Stimulated activated CD4-positive, alpha-beta T cell treated with anti-CD3 and anti-CD28 coated beads, Interleukin-1b, Interleukin-23, amount 100 ng/mL, for 4 hours (primary cell): Measurements from ENCODE around the gene KRTAP4-8.
"Not testable (repeated sequence)": the region's sequence is repeated elsewhere in the genome, so short reads cannot be mapped to it uniquely, and the experiment has no call there.

Experiments used
- DNase-seq, 2 donors: peaks; one replicate each; pipeline ENCODE4 v3.0.0-alpha.2; 2020; ENCODE audit warnings: low read depth in 2 of 2

Gene KRTAP4-8

DNA sequence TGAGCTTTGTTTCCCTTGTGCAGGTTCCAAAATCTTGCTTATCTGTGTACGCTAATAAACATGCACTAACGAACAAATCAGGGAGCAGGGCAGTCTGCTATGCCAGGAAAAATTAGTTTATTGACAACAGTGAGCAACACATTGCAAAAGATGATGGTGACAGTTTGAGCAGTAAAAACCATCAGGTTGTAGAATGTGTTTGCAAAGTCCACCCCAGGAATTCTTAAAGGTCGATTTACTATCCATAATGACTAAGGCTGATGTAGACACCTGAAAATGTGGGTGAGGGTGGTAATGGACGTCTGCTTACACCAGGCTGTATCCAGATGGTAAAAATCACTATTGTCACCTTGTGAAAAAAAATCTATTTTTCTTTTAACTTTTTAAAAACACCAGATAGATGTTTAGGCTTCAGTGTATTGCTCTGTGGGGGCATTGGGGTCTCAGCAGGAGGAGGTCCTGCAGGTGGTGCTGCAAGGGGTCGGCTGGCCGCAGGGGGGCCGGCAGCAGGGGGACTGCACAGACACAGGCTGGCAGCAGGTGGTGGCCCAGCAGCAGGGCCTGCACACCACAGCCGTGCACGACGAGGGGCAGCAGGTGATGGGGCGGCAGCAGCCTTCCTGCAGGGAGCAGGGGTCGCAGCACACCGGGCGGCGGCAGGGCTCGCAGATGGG is 32.8 kb downstream of the KRTAP4-8 start:
- not testable (repeated sequence) for DNase-seq

DNA sequence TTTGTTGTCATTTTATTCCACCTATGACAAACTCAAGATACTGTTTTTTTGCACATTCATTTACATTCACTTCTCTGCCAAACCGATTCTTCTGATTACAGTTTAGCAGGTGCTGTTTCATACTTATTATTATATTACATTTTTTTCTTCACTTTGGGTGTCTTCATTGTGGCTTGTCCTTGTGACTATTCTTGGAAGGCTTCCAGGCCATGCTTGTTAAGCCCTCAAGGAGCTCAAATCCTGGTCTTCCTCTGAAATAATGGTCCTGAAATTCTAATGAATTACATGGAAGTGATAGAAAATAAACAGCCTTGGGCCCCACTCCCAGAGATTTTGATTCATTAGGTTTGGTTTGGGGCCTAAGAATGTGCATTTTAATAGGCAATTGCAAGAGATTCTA is 33.6 kb downstream of the KRTAP4-8 start:
- DNase-seq = no peak

DNA sequence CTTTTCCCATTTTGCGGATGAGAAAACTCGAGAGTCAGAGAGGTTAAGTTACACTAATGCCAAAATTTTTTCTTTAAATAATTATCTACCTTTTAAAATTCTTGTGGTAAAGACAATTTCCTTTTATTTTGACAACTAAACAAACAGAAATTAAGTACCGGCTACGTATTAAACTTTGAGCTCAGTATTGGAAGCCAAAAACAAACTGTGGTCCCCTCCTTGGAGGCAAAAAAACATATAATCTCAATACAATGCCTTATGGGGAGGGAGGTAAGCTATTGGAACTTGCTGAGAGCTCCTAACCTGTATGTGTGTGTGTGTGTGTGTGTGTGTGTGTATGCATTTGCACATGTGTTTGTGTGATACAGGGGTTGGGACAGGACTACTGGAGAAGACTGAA is 34.5 kb downstream of the KRTAP4-8 start:
- DNase-seq = no peak

DNA sequence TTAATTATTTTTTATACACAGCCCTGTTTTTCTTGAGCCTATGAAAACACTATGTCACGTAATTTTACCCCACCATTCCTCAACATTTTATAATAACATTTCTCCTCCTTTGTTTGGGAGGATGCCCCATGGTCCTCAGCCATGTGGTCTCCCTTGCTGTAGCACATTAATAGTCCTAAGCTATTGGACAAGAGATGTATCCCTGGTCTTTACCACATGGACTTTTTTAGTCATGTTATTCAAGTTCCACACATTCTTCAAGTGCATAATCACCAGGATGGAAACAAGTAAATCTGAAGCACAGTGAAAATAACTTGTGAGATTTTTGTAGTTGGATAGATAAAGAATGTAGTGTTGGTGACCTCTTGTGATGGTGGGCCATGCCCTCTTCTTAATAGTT is 36.0 kb downstream of the KRTAP4-8 start:
- DNase-seq = no peak

DNA sequence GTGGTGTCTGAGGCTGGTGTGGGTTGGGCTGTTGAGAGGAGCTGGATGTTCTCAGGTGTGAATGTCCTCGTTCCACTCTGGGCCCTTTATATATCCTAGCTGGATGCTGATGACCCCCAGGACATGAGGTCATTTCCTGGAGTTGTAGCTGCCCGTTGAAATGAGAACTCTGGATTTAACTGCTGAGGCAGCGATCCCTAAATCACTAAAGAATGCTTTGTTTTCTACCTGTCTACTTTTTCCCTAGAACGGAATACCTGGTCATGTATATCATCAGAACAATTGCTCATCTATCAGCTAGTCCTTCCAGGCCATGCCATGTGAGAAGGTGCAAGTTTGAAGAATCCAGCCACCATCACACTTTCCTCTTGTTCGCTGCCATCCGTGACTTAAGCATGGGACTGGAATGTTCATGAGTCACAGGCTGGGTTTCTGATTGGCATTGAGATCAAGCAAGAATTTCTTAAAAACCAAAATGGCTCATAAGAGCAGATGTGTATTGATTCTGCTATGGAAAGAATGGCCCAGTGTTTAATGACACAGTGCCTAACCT is 37.8 kb downstream of the KRTAP4-8 start, which contains the start of gene KRTAP2-3:
TSS of gene KRTAP2-3 (minus strand) at position 63 of the 553 bp plus-strand sequence. CDS start 64 bp downstream, outside the sequence.
- no peak for DNase-seq

DNA sequence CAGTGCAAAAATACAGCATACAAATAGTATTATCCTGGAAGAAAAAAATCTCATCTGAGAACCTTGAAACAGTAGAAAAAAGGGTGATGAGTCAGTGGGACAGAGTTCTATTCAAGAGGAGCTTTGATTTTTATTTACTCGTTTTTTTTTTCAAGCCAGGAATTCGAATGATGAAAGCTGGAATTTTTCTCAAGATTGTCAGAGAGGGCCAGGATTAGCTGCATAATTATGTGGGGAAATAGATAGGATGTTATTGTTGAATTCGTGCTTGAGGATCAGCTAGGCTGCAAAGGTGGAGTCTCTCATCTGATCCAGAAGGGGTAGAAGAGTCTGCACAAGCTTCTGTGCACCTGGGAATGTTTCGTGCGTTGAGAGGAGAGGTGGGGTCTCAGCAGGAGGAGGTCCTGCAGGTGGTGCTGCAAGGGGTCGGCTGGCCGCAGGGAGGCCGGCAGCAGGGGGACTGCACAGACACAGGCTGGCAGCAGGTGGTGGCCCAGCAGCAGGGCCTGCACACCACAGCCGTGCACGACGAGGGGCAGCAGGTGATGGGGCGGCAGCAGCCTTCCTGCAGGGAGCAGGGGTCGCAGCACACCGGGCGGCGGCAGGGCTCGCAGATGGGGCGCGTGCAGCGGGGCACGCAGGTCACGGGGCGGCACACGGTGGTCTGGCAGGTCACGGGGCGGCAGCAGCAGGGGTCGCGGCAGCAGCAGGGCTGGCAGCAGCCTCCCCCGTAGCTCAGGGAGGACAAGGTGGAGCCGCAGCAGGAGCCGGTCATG is 38.5 kb downstream of the KRTAP4-8 start:
- not testable (repeated sequence) for DNase-seq

DNA sequence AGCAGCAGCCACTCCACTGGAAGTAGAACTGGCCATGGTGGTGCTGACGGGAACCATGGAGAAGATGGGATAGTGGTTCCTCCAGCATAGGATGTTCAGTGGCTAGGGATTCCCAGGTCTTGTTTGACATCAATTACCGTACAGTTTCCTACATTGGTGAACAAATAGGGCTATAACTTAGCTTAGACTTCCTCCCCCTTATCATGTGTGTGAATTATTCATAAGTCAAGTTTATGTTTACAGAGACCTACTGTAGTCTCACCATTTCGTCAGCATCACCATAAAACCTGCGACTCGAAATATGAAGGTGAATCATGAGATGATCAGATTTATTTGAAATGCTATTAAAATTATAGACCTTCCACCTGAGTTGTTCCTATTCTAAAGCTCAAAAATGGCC is 39.2 kb downstream of the KRTAP4-8 start:
- no peak for DNase-seq

DNA sequence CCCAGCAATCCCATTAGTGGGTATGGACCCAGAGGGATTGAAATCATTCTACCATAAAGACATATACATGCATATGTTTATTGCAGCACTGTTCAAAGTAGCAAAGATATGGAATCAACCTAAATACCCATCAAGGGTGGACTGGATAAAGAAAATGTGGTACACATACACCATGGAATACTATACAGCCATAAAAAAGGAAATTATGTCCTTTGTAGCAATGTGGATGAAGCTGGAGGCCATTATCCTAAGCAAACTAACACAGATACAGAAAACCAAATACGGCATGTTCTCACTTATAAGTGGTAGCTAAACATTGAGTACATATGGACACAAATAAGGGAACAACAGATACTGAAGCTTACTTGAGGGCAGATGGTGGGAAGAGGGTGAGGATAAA is 40.4 kb downstream of the KRTAP4-8 start:
- no peak for DNase-seq

DNA sequence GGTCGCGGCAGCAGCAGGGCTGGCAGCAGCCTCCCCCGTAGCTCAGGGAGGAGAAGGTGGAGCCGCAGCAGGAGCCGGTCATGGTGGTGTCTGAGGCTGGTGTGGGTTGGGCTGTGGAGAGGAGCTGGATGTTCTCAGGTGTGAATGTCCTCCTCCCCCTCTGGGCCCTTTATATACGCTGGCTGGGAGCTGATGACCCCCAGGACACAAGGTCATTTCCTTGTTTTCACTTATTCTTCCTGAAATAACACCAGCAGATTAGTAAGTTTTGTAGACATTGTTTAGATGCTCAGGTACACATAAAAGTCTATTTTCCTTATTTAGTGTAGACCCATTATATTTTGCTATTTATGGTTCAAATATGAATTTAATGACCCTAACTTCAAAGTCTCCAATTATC is 42.8 kb downstream of the KRTAP4-8 start, which contains the start of gene KRTAP2-2:
TSS of gene KRTAP2-2 (minus strand) at position 101 of the 400 bp plus-strand sequence. CDS start at position 82, 19 bp downstream.
- not testable (repeated sequence) for DNase-seq

DNA sequence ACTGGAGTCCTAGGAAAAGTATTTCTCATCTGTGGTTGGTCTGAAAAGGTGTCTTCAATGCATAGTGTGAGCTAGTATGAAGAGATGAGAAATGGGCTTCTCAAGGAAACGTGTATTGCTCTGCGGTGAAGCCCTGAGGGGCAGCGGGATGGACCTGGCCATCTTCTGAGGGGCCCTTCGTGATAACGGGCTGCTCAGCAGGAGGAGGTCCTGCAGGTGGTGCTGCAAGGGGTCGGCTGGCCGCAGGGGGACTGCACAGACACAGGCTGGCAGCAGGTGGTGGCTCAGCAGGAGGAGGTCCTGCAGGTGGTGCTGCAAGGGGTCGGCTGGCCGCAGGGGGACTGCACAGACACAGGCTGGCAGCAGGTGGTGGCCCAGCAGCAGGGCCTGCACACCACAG is 43.4 kb downstream of the KRTAP4-8 start:
- not testable (repeated sequence) for DNase-seq

DNA sequence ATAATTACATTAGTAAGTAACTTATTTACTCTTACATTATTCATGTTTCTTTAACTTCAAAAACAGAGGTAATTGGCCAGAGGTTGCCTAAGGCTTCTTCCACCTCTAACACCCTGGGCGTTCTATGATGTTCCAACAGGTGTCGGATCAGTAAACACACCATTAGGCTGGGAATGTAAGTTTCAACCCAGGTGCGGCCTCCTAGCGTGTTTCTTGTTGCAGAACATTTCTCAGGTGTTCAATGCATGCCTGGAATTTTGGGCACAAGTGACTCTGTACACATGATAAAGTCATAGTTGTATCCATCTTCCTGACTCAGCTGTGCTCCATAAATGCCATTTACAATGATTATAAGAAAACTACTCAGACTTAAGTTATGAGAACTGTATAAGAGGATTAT is 43.9 kb downstream of the KRTAP4-8 start:
- no peak for DNase-seq

DNA sequence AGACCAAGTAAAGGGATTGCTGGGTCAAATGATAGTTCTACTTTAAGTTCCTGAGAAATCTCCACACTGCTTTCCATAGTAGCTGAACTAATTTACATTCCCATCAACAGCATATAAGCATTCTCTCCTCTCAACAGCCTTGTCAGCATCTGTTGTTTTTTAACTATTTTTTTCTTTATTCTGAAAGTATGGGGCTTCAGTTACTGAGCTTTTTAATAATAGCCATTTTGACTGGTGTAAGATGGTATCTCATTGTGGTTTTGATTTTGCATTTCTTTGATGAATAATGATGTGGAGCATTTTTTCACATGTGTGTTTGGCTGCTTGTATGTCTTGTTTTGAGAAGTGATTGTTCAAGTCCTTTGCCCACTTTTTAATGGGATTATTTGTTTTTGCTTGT is 45.4 kb downstream of the KRTAP4-8 start:
- no peak for DNase-seq

DNA sequence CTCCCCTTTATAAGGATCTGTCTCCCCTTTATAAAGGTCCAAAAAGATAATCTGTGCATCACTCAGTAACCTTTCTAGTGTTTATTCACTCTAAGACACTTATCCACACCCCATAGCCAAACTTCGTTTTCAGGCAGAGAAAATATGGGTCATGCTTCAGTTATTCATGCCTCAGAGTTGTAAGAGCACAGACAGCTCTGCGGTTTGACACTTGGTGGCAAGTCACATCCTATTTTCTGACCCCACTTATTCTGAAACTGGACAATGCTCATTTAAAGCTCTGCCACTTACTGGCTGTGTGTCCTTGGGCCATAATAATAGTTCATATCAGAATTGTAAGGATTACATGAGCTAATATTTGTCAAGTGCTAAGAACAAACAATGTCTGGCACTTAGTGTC is 48.8 kb downstream of the KRTAP4-8 start:
- DNase-seq = no peak

DNA sequence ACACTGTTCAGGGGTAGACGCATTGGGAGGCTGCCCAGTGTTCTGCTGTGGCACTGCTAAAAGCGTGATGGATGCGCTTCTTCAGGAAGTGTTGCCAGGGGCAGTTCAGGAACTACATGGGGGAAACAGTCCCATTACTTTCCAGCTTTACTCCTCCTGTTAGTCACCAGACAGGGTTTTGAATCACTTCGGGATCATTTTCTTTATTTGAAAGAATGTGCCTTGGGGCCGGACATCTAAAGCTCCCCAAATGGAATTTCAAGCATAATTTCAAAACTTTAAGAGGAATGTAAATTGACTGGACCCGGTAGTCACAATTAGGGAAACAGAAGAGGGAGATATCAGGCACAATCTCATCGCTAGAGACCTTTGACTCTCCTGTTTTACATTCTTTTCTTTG is 49.5 kb downstream of the KRTAP4-8 start:
- DNase-seq = no peak
